ENCODE results near the gene ACTMAP.

DNA sequence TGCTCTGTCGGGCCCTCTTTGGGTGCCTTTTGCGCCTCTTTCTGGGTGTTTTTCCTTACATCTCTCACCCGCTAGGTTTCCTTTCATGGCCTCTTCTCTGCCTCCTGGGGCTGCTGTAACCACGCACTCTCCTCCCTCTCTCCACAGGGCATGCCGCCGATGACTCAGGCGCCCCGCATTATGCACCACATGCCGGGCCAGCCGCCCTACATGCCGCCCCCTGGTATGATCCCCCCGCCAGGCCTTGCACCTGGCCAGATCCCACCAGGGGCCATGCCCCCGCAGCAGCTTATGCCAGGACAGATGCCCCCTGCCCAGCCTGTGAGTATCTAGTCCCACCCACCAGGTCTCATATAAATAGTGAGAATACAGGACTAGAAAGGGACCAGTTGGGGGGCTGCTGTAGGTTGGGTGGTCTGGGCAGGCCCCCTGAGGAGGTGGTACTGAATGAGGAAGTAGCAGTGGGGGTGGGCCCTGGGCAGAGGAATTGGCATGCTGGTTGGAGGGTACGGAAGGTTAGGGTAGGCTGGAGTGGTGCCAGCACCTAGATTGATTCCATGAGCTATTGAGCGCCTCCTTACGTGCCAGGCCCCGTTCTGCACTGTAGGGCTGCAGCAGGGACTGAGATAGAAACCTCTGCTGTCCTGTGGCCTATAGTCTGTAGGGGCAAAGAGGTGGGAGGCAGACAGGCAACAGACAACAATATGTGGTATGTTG is 12.6 kb upstream of the ACTMAP start:
- TF ChIP-seq SETDB1 (IDR thresholded peaks at IDR 0.05; ENCODE audit: insufficient read length, low read length) (no peak), ZNF138 (tag by site-specific recombination; IDR thresholded peaks at IDR 0.05; ENCODE audit: borderline replicate concordance) (no peak), SCRT2 (tag by site-specific recombination; IDR thresholded peaks at IDR 0.05) (no peak), PRDM1 (tag by site-specific recombination; IDR thresholded peaks at IDR 0.05) (no peak), ZNF549 (tag by site-specific recombination; IDR thresholded peaks at IDR 0.05) (no peak), KLF10 (tag by site-specific recombination; IDR thresholded peaks at IDR 0.05) (no peak)
- TF ChIP-seq, protein P1, sequence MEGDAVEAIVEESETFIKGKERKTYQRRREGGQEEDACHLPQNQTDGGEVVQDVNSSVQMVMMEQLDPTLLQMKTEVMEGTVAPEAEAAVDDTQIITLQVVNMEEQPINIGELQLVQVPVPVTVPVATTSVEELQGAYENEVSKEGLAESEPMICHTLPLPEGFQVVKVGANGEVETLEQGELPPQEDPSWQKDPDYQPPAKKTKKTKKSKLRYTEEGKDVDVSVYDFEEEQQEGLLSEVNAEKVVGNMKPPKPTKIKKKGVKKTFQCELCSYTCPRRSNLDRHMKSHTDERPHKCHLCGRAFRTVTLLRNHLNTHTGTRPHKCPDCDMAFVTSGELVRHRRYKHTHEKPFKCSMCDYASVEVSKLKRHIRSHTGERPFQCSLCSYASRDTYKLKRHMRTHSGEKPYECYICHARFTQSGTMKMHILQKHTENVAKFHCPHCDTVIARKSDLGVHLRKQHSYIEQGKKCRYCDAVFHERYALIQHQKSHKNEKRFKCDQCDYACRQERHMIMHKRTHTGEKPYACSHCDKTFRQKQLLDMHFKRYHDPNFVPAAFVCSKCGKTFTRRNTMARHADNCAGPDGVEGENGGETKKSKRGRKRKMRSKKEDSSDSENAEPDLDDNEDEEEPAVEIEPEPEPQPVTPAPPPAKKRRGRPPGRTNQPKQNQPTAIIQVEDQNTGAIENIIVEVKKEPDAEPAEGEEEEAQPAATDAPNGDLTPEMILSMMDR (tag by site-specific recombination; IDR thresholded peaks at IDR 0.05) = no peak
- TF ChIP-seq, protein P2, sequence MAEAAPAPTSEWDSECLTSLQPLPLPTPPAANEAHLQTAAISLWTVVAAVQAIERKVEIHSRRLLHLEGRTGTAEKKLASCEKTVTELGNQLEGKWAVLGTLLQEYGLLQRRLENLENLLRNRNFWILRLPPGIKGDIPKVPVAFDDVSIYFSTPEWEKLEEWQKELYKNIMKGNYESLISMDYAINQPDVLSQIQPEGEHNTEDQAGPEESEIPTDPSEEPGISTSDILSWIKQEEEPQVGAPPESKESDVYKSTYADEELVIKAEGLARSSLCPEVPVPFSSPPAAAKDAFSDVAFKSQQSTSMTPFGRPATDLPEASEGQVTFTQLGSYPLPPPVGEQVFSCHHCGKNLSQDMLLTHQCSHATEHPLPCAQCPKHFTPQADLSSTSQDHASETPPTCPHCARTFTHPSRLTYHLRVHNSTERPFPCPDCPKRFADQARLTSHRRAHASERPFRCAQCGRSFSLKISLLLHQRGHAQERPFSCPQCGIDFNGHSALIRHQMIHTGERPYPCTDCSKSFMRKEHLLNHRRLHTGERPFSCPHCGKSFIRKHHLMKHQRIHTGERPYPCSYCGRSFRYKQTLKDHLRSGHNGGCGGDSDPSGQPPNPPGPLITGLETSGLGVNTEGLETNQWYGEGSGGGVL (tag by site-specific recombination; IDR thresholded peaks at IDR 0.05) = no peak
- TF ChIP-seq, protein P3, sequence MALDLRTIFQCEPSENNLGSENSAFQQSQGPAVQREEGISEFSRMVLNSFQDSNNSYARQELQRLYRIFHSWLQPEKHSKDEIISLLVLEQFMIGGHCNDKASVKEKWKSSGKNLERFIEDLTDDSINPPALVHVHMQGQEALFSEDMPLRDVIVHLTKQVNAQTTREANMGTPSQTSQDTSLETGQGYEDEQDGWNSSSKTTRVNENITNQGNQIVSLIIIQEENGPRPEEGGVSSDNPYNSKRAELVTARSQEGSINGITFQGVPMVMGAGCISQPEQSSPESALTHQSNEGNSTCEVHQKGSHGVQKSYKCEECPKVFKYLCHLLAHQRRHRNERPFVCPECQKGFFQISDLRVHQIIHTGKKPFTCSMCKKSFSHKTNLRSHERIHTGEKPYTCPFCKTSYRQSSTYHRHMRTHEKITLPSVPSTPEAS (tag by site-specific recombination; IDR thresholded peaks at IDR 0.05) = no peak
- TF ChIP-seq, protein P4, sequence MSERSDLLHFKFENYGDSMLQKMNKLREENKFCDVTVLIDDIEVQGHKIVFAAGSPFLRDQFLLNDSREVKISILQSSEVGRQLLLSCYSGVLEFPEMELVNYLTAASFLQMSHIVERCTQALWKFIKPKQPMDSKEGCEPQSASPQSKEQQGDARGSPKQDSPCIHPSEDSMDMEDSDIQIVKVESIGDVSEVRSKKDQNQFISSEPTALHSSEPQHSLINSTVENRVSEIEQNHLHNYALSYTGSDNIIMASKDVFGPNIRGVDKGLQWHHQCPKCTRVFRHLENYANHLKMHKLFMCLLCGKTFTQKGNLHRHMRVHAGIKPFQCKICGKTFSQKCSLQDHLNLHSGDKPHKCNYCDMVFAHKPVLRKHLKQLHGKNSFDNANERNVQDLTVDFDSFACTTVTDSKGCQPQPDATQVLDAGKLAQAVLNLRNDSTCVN (tag by site-specific recombination; optimal IDR thresholded peaks at IDR 0.05) = no peak
- TF ChIP-seq, protein P5, sequence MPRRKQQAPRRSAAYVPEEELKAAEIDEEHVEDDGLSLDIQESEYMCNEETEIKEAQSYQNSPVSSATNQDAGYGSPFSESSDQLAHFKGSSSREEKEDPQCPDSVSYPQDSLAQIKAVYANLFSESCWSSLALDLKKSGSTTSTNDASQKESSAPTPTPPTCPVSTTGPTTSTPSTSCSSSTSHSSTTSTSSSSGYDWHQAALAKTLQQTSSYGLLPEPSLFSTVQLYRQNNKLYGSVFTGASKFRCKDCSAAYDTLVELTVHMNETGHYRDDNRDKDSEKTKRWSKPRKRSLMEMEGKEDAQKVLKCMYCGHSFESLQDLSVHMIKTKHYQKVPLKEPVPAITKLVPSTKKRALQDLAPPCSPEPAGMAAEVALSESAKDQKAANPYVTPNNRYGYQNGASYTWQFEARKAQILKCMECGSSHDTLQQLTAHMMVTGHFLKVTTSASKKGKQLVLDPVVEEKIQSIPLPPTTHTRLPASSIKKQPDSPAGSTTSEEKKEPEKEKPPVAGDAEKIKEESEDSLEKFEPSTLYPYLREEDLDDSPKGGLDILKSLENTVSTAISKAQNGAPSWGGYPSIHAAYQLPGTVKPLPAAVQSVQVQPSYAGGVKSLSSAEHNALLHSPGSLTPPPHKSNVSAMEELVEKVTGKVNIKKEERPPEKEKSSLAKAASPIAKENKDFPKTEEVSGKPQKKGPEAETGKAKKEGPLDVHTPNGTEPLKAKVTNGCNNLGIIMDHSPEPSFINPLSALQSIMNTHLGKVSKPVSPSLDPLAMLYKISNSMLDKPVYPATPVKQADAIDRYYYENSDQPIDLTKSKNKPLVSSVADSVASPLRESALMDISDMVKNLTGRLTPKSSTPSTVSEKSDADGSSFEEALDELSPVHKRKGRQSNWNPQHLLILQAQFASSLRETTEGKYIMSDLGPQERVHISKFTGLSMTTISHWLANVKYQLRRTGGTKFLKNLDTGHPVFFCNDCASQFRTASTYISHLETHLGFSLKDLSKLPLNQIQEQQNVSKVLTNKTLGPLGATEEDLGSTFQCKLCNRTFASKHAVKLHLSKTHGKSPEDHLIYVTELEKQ (tag by site-specific recombination; IDR thresholded peaks at IDR 0.05; ENCODE audit: borderline replicate concordance) = no peak
- TF ChIP-seq, protein P6, sequence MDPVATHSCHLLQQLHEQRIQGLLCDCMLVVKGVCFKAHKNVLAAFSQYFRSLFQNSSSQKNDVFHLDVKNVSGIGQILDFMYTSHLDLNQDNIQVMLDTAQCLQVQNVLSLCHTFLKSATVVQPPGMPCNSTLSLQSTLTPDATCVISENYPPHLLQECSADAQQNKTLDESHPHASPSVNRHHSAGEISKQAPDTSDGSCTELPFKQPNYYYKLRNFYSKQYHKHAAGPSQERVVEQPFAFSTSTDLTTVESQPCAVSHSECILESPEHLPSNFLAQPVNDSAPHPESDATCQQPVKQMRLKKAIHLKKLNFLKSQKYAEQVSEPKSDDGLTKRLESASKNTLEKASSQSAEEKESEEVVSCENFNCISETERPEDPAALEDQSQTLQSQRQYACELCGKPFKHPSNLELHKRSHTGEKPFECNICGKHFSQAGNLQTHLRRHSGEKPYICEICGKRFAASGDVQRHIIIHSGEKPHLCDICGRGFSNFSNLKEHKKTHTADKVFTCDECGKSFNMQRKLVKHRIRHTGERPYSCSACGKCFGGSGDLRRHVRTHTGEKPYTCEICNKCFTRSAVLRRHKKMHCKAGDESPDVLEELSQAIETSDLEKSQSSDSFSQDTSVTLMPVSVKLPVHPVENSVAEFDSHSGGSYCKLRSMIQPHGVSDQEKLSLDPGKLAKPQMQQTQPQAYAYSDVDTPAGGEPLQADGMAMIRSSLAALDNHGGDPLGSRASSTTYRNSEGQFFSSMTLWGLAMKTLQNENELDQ (tag by site-specific recombination; IDR thresholded peaks at IDR 0.05; ENCODE audit: low read depth) = no peak
- TF ChIP-seq, protein P7, sequence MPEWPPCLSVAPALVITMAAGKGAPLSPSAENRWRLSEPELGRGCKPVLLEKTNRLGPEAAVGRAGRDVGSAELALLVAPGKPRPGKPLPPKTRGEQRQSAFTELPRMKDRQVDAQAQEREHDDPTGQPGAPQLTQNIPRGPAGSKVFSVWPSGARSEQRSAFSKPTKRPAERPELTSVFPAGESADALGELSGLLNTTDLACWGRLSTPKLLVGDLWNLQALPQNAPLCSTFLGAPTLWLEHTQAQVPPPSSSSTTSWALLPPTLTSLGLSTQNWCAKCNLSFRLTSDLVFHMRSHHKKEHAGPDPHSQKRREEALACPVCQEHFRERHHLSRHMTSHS (tag by site-specific recombination; IDR thresholded peaks at IDR 0.05) = no peak
